Naive thymus-derived CD4-positive, alpha-beta T cell (primary cell): Measurements from ENCODE around the gene PRRC2B. TPM values are rescaled to one million over a fixed set of nuclear protein-coding genes. Genes with fewer than 3 reads are reported as not detected.

ENCODE experiments used
- ATAC-seq: fragments of 150-1000 bp; cut with Tn5 transposase; 2 replicates; pipeline ENCODE4 v1.10.0; 2021; ENCODE audit warnings: mild to moderate bottlenecking, moderate library complexity
- CTCF ChIA-PET: fragments of 350-600 bp; sonication (Branson Sonifier 250); formaldehyde crosslinking; loops from one replicate; lab custom pipeline; 2021; ENCODE audit warnings: antibody characterized with exemption; lab: Charles Lee
- POLR2A ChIA-PET: fragments of 350-600 bp; sonication (Branson Sonifier 250); formaldehyde crosslinking; loops from one replicate; lab custom pipeline; 2021; ENCODE audit warnings: antibody characterized with exemption, inconsistent platforms; lab: Charles Lee
- DNase-seq, 9 donors: peaks; one replicate each; pipeline versions ENCODE4 v3.0.0 to v3.0.0-alpha.2; 2020 to 2022; ENCODE audit warnings: mixed read lengths in 1 of 9
- H3K27ac ChIP-seq: one replicate; pipeline ENCODE4 v1.7.0; 2013; ENCODE audit warnings: mild to moderate bottlenecking, low read depth, low read length, moderate library complexity
- H3K27me3 ChIP-seq, 2 donors: one replicate each; pipeline ENCODE4 v1.7.0; 2013; ENCODE audit warnings: low read length in 2 of 2, mild to moderate bottlenecking in 2 of 2, moderate library complexity in 2 of 2; ENCODE audit not compliant: control insufficient read depth in 2 of 2, insufficient read depth in 2 of 2
- H3K36me3 ChIP-seq, 3 experiments: 1 replicate in 2 of 3; 2 replicates in 1 of 3; pipeline ENCODE4 v1.7.0; 2013; ENCODE audit warnings: low read length in 3 of 3, mild to moderate bottlenecking in 3 of 3, moderate library complexity in 1 of 3; ENCODE audit not compliant: insufficient read depth in 3 of 3, control insufficient read depth in 2 of 3
- H3K4me1 ChIP-seq, 2 donors: one replicate each; pipeline ENCODE4 v1.7.0; 2013; ENCODE audit warnings: low read length in 2 of 2, mild to moderate bottlenecking in 2 of 2, moderate library complexity in 1 of 2; ENCODE audit not compliant: control insufficient read depth in 2 of 2, insufficient read depth in 2 of 2
- H3K4me3 ChIP-seq: 2 replicates; pipeline ENCODE4 v1.7.0; 2013; ENCODE audit warnings: mild to moderate bottlenecking, low read length
- H3K9me3 ChIP-seq, 3 experiments: 1 replicate in 2 of 3; 2 replicates in 1 of 3; pipeline ENCODE4 v1.7.0; 2013; ENCODE audit warnings: low read length in 3 of 3; ENCODE audit not compliant: control insufficient read depth in 2 of 3
- H3K27ac Mint-ChIP-seq, 9 donors: one replicate each; pipeline ENCODE4 v1.8.0; 2020 to 2022; ENCODE audit warnings: mixed read lengths in 9 of 9, mild to moderate bottlenecking in 8 of 9, moderate library complexity in 5 of 9, inconsistent platforms in 2 of 9
- H3K27me3 Mint-ChIP-seq, 5 donors: one replicate each; pipeline ENCODE4 v1.8.0; 2021 to 2022; ENCODE audit warnings: mixed read lengths in 5 of 5, mild to moderate bottlenecking in 1 of 5
- H3K36me3 Mint-ChIP-seq, 5 donors: one replicate each; pipeline ENCODE4 v1.8.0; 2020 to 2022; ENCODE audit warnings: mixed read lengths in 5 of 5, mild to moderate bottlenecking in 3 of 5, inconsistent platforms in 1 of 5
- H3K4me1 Mint-ChIP-seq, 7 donors: one replicate each; pipeline ENCODE4 v1.8.0; 2020 to 2022; ENCODE audit warnings: mixed read lengths in 7 of 7, mild to moderate bottlenecking in 3 of 7, inconsistent platforms in 1 of 7
- H3K4me3 Mint-ChIP-seq, 10 donors: one replicate each; pipeline ENCODE4 v1.8.0; 2020 to 2022; ENCODE audit warnings: mild to moderate bottlenecking in 10 of 10, mixed read lengths in 10 of 10, moderate library complexity in 6 of 10, inconsistent platforms in 2 of 10
- H3K9me3 Mint-ChIP-seq, 11 donors: one replicate each; pipeline ENCODE4 v1.8.0; 2020 to 2022; ENCODE audit warnings: mixed read lengths in 11 of 11, mild to moderate bottlenecking in 4 of 11, inconsistent platforms in 1 of 11, moderate library complexity in 1 of 11
- intact Hi-C, 2 donors: fragments of 100-400 bp; cut with micrococcal nuclease; formaldehyde crosslinking; loops; one replicate each; pipeline ENCODE4 v1.15.1; 2023
- polyA plus RNA-seq, 2 donors: library from polyadenylated mRNA; unstranded; fragments of 300-500 nt; fragmentation: Illumina TruSeq; gene quantifications; one replicate each; pipeline ENCODE4 v1.2.3, GENCODE V29; 2021
- total RNA-seq, 6 experiments: library from RNA in 5 of 6; stranded (reverse) in 5 of 6; gene quantifications; 1 replicate in 5 of 6; 2 replicates in 1 of 6; pipeline ENCODE4 v1.2.3 and lab custom pipeline; 2021 to 2026

Gene PRRC2B
- total and polyA plus RNA-seq, 7 experiments from 2014 or later, result 29.8 to 382 (median 227) TPM

DNA sequence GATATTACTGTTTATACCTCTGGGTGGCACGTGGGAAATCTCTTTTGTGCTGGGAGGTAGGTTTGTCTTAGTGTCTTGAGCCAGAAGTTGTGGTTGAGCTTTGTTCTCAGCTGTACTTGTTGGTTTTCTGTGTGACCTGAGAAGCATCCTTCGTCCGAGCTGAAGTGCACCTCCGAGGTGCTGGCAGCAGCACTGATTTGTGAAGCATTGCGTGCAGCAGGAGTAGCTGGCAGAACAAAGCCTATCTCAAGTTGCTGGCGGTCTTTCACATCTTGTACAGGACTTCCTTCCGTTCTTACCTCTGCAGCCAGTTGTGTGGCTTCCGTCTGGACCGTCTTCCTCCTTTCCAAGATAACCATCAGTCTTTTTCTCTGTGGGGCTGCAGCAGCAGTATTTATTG lies 4.3 kb downstream of the PRRC2B start:
- Histone ChIP-seq H3K9me3 (no peaks in the 10 kb centered on the region), H3K4me3 (peak overlapping the region; percentile 30), H3K4me1 (peaks cover 55 to 73% of the 10 kb centered on the region in 2 donors), H3K36me3 (no peaks in the 10 kb centered on the region), H3K27me3 (no peaks in the 10 kb centered on the region), H3K27ac (peak overlapping the region; percentile 93)
- peaks cover 69 to 83% (median 76%) of the 10 kb centered on the region in 7 donors for H3K4me1 Mint-ChIP-seq
- H3K36me3 Mint-ChIP-seq, result peaks cover 0 to 30% (median 0%) of the 10 kb centered on the region in 5 donors
- peak overlapping the region; percentile 83 to 99 (median 92) for H3K4me3 Mint-ChIP-seq
- ChIA-PET POLR2A (interaction anchor here (0.6 to 5.6 kb wide), 16 partner anchors 8 to 610 kb away, joined by 3 to 64 read pairs (median 3); partner anchors contain the start of genes FAM78A and PLPP7), CTCF (interaction anchor here (0.9 to 1.7 kb wide), 6 partner anchors 9 to 219 kb away, joined by 3 to 14 read pairs (median 4); no protein-coding TSS in a partner anchor)
- intact Hi-C loops, result loop anchor here (1.0 to 10.0 kb wide), 14 partner anchors 8 to 1547 kb away; partner anchors contain the start of genes FNBP1 (in 1 of the 2), SETX (in 1 of the 2) and TSC1 (in 1 of the 2)
- H3K9me3 Mint-ChIP-seq, result peaks cover 0 to 1% (median 0%) of the 10 kb centered on the region in 11 donors
- H3K27me3 Mint-ChIP-seq, result peaks cover 0 to 6% (median 0%) of the 10 kb centered on the region in 5 donors
- DNase-seq (peak in 8 of 9 donors; percentile 42 to 82 (median 74)), ATAC-seq (peak; percentile 53)
- H3K27ac Mint-ChIP-seq, result peak overlapping the region; percentile 38 to 99 (median 94)

DNA sequence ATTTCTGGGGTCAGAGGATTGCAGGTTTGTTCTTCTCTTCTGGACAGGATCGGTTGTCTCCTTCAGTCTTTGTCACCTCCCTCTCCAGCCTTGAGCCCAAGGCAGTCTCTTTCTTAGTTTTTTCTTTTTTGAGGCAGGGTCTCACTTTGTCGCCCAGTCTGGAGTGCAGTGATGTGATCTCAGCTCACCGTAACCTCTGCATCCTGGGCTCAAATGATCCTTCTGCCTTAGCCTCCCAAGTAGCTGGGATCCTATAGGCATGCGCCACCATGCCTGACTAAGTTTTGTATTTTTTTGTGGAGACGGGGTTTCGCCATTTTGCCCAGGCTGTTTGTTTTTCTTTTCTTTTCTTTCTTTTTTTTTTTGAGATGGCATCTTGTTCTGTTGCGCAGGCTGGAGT lies 6.1 kb downstream of the PRRC2B start:
- Histone ChIP-seq H3K4me1 (peaks cover 67 to 85% of the 10 kb centered on the region in 2 donors), H3K27ac (no peak overlapping the region), H3K27me3 (no peaks in the 10 kb centered on the region), H3K36me3 (no peaks in the 10 kb centered on the region), H3K9me3 (no peaks in the 10 kb centered on the region), H3K4me3 (no peak overlapping the region)
- Mint-ChIP-seq H3K27ac (peak overlapping the region; percentile 1 to 90 (median 59)), H3K4me3 (peak overlapping the region; percentile 51 to 99 (median 88)), H3K36me3 (peaks cover 0 to 33% (median 0%) of the 10 kb centered on the region in 5 donors), H3K27me3 (peaks cover 0 to 3% (median 0%) of the 10 kb centered on the region in 5 donors), H3K9me3 (peaks cover 0 to 2% (median 0%) of the 10 kb centered on the region in 11 donors), H3K4me1 (peaks cover 71 to 91% (median 83%) of the 10 kb centered on the region in 7 donors)
- CTCF ChIA-PET, result no interaction called here
- DNase-seq, result no peak
- no peak for ATAC-seq
- POLR2A ChIA-PET, result interaction anchor here (1.3 to 5.6 kb wide), 4 partner anchors 7 to 124 kb away, joined by 5 to 64 read pairs (median 28); partner anchors contain the start of gene FAM78A
- intact Hi-C loops, result loop anchor here (2.0 to 10.0 kb wide), 12 partner anchors 19 to 1545 kb away; partner anchors contain the start of genes FNBP1 (in 1 of the 2), SETX (in 1 of the 2) and TSC1 (in 1 of the 2)

GRCh38 chr9:131400627-131401026 lies 6.7 kb downstream of the PRRC2B start:
- Mint-ChIP-seq H3K4me3 (peak overlapping the region; percentile 48 to 99 (median 76)), H3K27me3 (no peaks in the 10 kb centered on the region), H3K4me1 (peaks cover 73 to 92% (median 84%) of the 10 kb centered on the region in 7 donors), H3K36me3 (peaks cover 0 to 33% (median 0%) of the 10 kb centered on the region in 5 donors), H3K9me3 (peaks cover 0 to 2% (median 0%) of the 10 kb centered on the region in 11 donors), H3K27ac (peak overlapping the region in 6 of 9 donors; percentile 23 to 74 (median 63))
- Histone ChIP-seq H3K9me3 (no peaks in the 10 kb centered on the region), H3K4me1 (peaks cover 69 to 90% of the 10 kb centered on the region in 2 donors), H3K27ac (no peak overlapping the region), H3K4me3 (no peak overlapping the region), H3K27me3 (no peaks in the 10 kb centered on the region), H3K36me3 (no peaks in the 10 kb centered on the region)
- ATAC-seq, result no peak
- no peak for DNase-seq
- ChIA-PET CTCF (no interaction called here), POLR2A (interaction anchor here (1.3 kb wide), 1 partner anchor 10 kb away, joined by 5 read pairs; no protein-coding TSS in a partner anchor)
- intact Hi-C loops, result no loop called here

DNA sequence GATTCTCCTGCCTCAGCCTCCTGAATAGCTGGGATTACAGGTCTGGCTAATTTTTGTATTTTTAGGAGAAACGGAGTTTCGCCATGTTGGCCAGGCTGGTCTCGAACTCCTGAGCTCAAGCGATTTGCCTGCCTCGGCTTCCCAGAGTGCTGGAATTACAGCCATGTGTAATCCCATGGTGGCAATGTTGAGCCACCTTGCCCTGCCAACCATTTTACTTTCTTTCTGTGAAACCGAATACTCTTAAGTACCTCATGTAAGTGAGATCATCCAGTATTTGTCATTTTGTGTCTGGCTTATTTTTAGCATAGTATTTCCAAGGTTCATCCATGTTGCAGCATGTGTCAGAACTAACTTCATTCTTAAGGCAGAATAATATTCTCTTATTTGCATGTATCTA lies 8.2 kb downstream of the PRRC2B start:
- intact Hi-C loops, result no loop called here
- Mint-ChIP-seq H3K4me1 (peaks cover 75 to 95% (median 84%) of the 10 kb centered on the region in 7 donors), H3K27ac (peak overlapping the region; percentile 14 to 84 (median 60)), H3K9me3 (peaks cover 0 to 2% (median 0%) of the 10 kb centered on the region in 11 donors), H3K27me3 (no peaks in the 10 kb centered on the region), H3K36me3 (peaks cover 0 to 28% (median 0%) of the 10 kb centered on the region in 5 donors), H3K4me3 (peak overlapping the region in 9 of 10 donors; percentile 56 to 99 (median 61))
- DNase-seq (no peak), ATAC-seq (no peak)
- no peaks in the 10 kb centered on the region for H3K36me3 ChIP-seq
- ChIA-PET POLR2A (interaction anchor here (1.1 to 1.5 kb wide), 2 partner anchors 9 to 16 kb away, joined by 3 read pairs; no protein-coding TSS in a partner anchor), CTCF (no interaction called here)
- H3K4me1 ChIP-seq, result peaks cover 69 to 90% of the 10 kb centered on the region in 2 donors
- no peaks in the 10 kb centered on the region for H3K9me3 ChIP-seq
- no peak overlapping the region for H3K4me3 ChIP-seq
- H3K27me3 ChIP-seq, result no peaks in the 10 kb centered on the region
- H3K27ac ChIP-seq, result no peak overlapping the region

GRCh38 chr9:131402738-131403492 lies 9.0 kb downstream of the PRRC2B start:
- Histone ChIP-seq H3K4me3 (no peak overlapping the region), H3K36me3 (no peaks in the 10 kb centered on the region), H3K27ac (no peak overlapping the region), H3K27me3 (no peaks in the 10 kb centered on the region), H3K4me1 (peaks cover 66 to 90% of the 10 kb centered on the region in 2 donors), H3K9me3 (no peaks in the 10 kb centered on the region)
- ATAC-seq, result no peak
- peak overlapping the region; percentile 23 to 90 (median 61) for H3K27ac Mint-ChIP-seq
- peaks cover 0 to 2% (median 0%) of the 10 kb centered on the region in 11 donors for H3K9me3 Mint-ChIP-seq
- H3K4me1 Mint-ChIP-seq, result peaks cover 75 to 95% (median 84%) of the 10 kb centered on the region in 7 donors
- CTCF ChIA-PET, result interaction anchor here (1.0 kb wide), 1 partner anchor 75 kb away, joined by 3 read pairs; no protein-coding TSS in a partner anchor
- peak overlapping the region; percentile 44 to 99 (median 61) for H3K4me3 Mint-ChIP-seq
- POLR2A ChIA-PET, result interaction anchor here (0.6 to 1.5 kb wide), 3 partner anchors 16 to 39 kb away, joined by 3 read pairs; no protein-coding TSS in a partner anchor
- intact Hi-C loops, result no loop called here
- DNase-seq, result no peak
- peaks cover 0 to 27% (median 0%) of the 10 kb centered on the region in 5 donors for H3K36me3 Mint-ChIP-seq
- no peaks in the 10 kb centered on the region for H3K27me3 Mint-ChIP-seq

GRCh38 chr9:131403493-131403773 lies 9.5 kb downstream of the PRRC2B start:
- H3K27ac ChIP-seq, result no peak overlapping the region
- DNase-seq (no peak), ATAC-seq (no peak)
- H3K9me3 ChIP-seq, result no peaks in the 10 kb centered on the region
- H3K36me3 ChIP-seq, result no peaks in the 10 kb centered on the region
- no peak overlapping the region for H3K4me3 ChIP-seq
- H3K36me3 Mint-ChIP-seq, result peaks cover 0 to 26% (median 0%) of the 10 kb centered on the region in 5 donors
- no peaks in the 10 kb centered on the region for H3K27me3 ChIP-seq
- POLR2A ChIA-PET, result interaction anchor here (0.6 to 0.7 kb wide), 3 partner anchors 35 to 143 kb away, joined by 3 to 6 read pairs (median 3); no protein-coding TSS in a partner anchor
- intact Hi-C loops, result no loop called here
- peaks cover 0 to 2% (median 0%) of the 10 kb centered on the region in 11 donors for H3K9me3 Mint-ChIP-seq
- peak overlapping the region in 5 of 10 donors; percentile 12 to 99 (median 86) for H3K4me3 Mint-ChIP-seq
- CTCF ChIA-PET, result interaction anchor here (0.6 to 1.0 kb wide), 2 partner anchors 75 to 266 kb away, joined by 3 to 5 read pairs; no protein-coding TSS in a partner anchor
- peak overlapping the region in 1 of 9 donors; percentile 90 for H3K27ac Mint-ChIP-seq
- peaks cover 75 to 95% (median 84%) of the 10 kb centered on the region in 7 donors for H3K4me1 Mint-ChIP-seq
- peaks cover 67 to 90% of the 10 kb centered on the region in 2 donors for H3K4me1 ChIP-seq
- no peaks in the 10 kb centered on the region for H3K27me3 Mint-ChIP-seq
